GM18508 (cell line): ENCODE results near the gene CLDN14.

Experiments used
- ATAC-seq: cut with Tn5 transposase; IDR thresholded peaks from one replicate; pipeline ENCODE4 v1.9.1; 2021; ENCODE audit warnings: moderate number of reproducible peaks; ENCODE audit not compliant: insufficient read depth, unreplicated experiment

CLDN14 gene, protein sequence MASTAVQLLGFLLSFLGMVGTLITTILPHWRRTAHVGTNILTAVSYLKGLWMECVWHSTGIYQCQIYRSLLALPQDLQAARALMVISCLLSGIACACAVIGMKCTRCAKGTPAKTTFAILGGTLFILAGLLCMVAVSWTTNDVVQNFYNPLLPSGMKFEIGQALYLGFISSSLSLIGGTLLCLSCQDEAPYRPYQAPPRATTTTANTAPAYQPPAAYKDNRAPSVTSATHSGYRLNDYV

DNA sequence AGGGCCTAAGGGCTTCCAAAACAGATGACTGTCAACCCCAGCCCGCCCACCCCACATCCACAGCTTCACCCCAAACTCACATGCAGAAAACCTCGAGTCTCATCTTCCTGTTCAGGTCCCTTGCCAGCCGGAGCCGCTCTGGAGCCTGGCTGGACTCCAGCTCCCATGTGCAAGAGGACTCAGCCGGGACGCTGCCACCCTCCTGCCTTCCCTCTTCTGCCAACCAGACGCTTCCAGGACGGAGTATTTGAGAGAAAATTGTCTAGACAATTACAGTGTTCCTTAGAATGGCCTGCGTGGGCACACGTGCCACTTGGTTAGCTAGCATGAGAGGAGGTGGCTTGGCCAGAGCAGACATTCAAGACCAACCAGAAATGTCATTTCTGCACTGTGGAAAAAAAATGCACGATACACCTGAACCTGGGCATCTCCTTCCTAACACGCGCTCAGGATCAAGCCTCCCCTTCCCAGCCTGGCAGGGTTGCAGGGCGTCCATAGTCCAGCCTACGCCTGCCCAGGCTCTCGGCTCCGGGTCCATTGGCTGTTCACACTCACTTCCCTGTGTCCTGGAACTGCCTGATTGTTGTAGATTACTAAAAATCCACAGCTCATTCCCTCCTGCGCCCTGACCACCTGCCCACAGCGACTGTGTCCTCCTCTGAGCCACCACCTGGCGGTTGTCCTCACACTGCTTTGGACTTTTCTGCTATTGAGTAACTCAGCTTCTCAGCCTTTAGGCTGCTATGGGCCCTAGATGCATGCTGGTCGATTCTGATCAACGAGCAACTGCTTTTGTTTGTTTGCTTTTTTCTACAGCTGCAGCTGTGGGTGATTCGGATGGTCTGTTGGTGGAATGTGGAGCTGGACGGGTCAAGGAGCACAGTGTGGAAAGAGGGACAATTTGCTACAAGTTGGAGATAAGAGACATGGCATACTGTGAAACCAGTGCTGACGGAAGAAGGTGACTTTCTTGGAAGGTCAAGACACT, at the start of gene CLDN14:
Gene CLDN14 (minus strand): TSS at position 708 of the 988 bp plus-strand sequence. CDS start 18,427 bp downstream, outside the sequence.
- ATAC-seq = no peak

DNA sequence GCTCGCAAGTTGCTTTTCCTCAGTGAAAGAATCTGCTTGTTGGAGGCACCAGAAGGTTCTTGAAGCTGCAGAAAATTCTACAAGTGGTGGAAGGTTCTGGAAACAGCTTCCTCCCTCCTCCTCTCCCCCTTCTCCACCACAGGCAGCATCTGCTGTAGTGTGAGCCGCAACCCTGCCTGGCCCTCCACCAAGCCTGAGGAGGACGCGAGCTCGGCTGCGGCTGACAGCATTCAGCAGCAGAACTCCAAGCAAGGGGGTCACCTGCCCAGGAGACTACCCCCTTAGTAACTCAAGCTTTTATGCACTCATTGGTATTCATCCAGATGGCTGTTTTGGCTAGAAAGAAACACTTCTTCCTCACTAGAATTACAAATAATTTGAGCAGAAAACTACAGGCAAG, 48.8 kb upstream of the CLDN14 start:
- no peak for ATAC-seq

DNA sequence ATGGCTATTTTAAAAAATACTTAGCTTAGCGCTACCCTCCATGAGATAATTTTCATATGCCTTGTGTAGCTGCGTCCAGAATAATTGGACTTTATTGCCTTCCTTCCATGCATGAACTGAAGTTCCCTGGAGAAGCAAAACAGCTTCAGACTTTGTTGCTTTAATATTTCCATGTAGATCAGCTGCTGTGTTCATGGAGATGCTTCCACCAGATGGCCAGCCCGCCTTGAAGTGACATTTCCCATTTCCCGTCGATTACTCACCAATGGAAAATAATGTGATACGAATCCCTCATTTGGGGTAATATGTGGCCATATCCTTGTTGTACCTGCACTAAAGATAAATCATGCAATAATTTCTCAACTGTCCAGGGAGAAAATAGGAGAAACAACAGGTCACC, 47.4 kb upstream of the CLDN14 start:
- ATAC-seq = no peak

DNA sequence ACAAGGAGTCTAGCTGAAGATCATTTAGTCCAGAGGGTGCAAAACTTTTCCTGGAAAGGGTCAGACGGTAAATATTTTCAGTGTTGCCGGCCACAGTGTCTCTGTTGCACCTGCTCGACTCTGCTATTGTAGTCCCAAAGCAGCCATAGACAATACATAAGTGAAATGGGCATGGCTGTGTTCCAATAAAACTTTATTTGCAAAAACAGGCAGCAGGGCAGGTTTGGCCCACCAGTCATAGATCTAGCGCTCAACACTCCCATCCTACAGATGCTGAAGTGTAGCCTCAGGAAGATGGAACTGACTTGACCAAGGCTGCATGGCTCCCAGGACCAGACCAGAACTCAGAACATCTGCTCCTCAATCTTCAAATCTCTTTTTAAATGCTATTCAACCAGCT, 46.2 kb upstream of the CLDN14 start:
- ATAC-seq = no peak

DNA sequence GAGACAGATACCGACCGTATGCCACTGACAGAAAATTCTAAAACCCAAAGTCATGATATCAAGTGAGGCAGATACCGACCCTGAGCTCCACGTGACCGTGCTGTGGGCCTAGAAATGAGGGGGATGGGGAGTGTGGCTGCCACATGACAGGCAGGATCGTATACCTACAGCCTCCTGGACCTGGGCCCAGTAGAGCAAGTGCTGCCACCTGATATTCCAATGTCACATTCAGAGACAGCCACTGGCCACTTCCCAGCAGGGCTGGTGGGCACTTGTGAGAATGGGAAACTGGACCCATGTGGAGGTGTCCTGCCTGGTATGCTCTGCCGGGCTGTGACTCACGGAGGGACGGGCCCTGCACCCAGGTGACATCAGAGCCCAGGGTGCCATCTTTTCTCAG, 44.6 kb upstream of the CLDN14 start:
- no peak for ATAC-seq

DNA sequence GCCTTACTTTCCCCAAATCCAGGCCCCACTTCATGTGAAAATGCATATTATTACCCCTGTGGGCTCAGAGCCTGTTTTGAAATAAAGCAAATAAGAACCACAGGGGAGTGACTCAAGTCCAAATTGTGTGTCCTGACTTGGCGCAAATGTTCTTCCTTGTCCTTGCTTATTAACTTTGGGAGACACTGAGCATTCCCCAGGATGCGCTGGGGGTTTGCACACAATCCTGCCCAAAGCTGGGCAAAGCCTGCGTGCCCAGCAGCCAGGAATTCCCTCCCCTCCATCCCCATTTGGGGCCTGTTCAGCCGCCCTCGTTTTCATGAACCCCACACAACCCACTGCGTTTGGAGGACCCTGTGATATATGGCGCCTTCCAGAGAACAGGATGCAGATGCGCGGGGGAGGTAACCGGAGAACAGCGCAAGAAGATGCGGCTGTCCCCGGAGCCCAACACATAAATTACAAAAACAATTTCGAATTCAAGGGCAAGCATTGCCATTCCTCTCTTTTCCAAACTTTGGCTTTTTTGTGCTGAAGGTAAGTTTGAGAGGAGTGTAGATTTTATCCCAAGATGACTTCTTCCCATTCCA, 42.4 kb upstream of the CLDN14 start:
- no peak for ATAC-seq

DNA sequence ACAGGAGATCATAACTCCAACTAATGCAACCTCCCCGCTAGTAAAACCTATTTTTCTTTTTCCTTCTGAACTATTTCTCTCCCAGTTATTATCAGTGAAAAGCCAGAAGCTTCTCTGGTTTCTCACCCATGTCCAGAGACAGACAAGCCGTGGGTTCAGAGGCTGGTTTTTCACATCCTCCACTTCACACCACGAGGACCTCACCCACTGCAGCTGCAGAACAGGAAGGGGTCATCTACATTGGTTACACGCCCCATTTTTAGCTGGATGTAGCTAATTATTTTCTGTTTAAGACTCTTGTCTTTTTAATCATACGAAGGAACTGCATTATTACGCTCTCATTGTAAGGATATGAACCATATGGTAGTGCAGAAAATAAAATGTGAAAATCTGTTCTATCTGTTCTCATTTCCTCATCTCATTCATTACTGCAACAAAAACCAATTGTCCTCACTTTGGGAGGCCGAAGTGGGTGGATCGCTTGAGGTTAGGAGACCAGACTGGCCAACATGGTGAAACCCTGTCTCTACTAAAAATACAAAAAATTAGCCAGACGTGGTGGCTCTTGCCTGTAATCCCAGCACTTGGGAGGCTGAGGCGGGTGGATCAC, 39.1 kb upstream of the CLDN14 start:
- no peak for ATAC-seq

DNA sequence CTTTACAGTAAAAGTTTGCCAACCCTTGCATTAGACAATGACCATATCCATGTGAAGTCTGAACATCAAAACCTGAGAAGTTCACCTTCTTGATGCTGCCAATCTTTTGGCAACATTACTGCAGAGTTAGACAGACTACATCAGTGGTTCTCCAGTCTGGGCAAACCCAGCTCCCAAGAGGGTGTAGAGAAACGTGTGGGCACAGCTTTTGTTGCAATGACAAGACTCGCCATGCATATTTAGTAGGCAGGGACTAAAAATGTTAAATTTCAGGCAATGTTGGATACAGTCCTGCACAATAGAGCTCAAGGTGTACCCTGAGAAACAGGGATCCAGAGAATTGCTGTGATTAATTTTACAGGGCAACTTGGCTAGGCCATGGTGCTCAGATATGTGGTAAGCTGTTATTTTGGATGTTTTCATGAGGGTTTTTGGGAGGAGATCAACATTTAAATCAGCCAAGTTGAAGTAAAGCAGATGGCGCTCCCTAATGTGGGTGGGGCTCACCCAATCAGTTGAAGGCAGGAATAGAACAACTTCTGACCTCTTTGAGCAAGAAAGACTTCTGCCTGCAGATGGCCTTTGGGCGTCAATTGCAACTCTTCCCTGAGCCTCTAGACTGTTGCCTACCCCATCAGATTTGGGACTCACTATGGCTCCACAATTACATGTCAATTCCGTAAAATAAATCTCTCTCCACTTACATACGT, 37.6 kb upstream of the CLDN14 start:
- no peak for ATAC-seq

DNA sequence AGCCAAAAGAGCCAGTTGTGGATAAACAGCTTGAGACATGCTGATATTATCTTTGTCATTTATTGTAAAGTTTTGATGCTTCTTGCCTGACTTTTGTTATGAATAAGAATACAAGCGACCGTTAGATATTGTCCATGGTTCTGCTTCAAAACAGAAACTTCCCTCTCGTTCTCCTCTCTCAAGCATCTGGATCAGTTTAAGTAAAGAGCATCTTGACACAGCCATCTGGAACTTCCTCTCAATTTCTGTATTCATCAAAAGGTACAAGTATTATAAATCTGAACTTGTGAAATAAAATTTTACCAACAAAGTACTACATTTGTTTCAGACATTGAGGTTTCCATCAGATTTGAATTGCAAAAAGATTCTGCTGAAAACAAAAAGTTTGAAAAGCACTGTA, 36.4 kb upstream of the CLDN14 start:
- no peak for ATAC-seq

DNA sequence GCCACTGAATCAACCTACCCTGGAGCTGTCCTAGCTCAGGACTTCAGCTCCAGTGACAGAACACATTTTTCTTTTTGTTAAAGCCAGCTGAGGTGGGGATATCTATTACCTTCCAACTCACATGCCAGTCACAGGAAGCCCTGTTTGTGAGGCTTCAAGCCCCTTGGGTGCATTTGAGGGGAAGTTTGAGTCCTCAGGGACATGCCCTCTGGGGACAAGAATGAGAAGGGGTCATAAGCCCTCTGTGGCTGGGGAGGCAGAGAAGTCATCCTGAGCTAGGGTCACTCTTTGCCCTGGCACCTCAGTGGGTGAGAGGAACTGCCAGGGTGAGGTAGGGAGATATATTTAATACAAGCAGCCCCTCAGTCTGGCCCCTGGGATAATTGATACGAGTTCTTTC, 33.5 kb upstream of the CLDN14 start:
- no peak for ATAC-seq

DNA sequence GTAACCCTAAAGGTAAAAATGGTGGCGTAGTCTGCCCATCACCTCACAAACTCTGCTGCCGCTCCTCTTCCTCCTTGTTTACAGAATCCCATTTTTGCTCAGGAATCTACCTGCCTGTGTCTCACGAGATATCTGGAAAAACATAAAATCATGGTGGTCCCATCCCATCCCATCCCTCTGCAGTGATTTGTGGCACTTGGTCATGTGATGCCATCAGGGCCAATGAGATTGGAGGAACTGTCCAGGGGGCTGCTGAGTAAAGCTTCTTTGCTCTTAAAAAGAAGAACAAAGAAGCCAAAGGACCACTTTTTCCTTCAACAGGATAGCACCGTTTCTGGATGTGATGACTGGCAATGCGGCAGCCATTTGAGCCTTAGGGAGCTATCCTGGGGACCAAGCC, 33.0 kb upstream of the CLDN14 start:
- ATAC-seq = no peak

DNA sequence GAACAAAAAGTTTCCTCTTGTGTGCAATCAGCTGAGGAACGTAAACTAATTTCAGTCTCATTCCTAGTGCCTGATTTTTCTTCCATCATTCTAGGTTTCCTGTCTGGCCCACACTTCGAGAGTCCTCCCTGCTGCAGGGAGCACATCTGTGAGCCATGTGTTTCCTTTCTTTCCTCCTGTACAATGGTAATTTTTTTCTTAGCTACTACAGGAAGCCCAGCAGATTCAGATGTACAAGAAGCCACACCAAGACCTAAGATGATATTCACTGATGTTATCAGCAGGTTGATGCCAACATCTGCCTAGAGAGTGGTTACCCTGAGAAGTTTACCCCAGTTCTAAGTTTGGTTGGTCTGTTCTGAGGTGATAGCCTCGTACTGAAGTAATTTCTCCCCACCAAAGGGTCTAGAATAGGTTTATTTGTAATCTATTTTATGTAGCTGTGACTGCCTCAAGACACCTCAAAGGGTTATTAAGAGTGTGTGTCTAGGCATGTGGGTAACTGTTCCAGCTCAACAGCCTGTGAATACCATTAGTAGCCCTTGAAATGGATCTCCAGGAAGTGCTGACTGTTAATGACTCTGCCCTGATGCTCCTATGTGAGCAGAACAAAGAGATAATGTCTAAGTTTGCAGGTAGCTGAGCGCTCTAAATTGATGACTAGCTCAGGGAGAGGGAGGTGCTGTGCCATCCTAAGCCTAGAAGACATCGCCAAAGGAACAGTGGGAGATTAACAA, 31.7 kb upstream of the CLDN14 start:
- ATAC-seq = no peak

DNA sequence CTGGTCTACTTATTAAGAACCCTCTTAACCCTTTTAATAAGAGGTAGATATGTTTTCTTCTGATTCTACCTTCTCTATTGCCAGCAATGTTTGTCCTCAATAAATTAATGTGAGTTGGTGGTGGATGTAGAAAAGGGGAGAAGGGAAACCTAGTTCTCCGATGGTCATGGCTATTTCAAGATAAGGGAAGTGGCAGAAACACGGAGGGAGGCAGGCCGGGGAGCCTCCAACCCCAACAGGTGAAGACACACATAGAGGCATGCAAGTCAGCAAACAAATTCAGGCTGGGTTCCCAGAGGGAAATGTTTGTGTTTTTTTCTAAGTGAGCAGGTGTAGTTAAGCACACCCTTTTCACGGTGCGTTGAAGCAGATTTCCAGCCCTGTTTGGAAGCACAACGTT, 31.0 kb upstream of the CLDN14 start:
- no peak for ATAC-seq

DNA sequence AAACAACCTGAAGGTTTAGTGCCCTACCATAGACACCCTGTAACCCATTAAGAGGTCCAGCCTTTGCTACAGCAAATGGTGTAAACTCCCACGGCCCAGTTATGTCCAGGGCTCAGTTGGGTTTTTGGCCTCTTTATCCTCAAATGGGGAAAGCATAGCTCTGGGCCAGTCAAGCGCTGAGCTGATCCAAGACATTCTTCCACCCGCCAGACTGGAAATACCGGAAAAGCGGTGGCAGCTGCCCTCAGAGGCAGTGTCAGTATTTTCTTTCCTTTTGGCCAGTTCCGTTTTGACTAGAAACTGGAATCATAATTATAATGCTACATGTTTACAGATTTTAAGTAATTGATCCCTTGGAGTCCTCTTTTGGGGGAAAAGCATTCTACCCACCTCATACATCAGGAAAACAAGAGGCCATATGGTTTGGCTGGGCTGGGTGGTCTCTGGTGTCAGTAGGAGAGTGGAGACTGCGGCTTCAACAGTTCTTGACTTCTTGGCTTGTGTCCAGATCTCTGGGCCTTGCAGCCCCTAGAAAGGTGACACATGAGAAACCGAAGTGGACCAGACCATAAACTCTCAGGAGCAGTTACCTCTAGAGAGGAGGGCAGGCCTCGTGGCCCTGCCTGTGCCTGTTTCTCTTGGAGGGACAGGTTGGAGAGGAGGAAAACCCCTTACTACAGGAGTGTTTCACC, 30.2 kb upstream of the CLDN14 start:
- no peak for ATAC-seq

DNA sequence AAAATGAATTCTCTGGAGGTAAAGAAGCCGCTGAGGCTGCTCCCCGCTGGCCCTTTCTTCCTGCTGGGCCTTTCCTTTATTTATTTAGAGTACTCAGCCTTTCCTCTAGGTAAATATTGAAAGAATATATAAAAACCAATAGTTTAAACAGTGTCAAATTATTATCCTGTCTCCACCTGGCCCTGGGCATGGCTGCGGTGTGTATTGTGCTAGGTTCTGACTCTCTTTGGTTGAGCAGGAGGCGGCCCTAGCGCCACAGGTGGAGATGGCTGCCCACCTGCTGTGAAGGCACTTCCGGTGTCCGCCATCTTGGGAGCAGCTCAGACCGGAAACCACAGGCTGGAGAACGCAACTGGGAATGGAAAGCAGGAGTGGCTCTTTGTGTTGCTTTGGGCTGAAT, 29.0 kb upstream of the CLDN14 start:
- no peak for ATAC-seq

DNA sequence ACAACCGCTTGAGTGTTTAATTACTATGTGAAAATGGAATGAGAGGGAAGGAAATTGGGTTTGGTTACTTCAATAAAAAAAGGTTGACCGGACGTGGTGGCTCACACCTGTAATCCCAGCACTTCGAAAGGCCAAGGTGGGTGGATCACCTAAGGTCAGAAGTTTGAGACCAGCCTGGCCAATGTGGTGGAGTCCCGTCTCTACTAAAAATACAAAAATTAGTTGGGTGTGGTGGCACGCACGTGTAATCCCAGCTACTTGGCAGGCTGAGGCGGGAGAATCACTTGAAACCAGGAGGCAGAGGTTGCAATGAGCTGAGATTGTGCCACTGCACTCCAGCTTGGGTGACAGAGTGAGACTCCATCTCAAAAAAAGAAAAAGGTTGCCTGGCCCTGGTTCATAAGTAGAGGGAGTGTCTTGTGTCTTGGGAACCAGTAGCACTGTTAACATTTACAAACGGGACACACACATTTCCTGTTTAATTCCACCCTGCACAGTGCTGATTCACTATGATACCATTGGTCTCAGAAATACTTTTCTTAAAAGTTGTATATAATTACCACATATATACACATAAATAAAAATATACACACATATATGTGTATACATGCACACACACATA, 27.6 kb upstream of the CLDN14 start:
- ATAC-seq = no peak

DNA sequence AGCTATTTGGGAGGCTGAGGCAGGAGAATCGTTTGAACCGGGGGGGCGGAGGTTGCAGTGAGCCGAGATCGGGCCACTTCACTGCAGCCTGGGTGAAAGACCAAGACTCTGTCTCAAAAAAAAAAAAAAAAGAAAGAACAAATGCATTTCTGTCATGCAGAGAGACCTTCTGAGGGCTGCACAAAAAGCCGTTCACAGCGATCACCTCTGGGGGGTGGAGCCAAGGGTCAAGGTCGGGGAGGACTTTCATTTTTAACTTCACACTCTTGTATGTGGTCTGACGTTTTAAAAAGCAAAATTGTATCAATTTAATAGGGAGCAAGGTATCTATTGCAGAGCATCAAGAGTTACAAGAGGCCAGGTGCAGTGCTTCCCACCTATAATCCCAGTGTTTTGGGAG, 26.6 kb upstream of the CLDN14 start:
- ATAC-seq = no peak
